ENCODE measurements around the gene ZNF737. TPM values are rescaled to one million over a fixed set of nuclear protein-coding genes. Genes with fewer than 3 reads are reported as not detected.
A peak's percentile ranks its signal among the peaks of the same experiment; 100 is the strongest.

The ZNF737 gene
- total and polyA plus RNA-seq, 2 donors (not counting 1 experiment from before 2014, with no cell fraction given) = 3.4 to 12.1 TPM

GRCh38 chr19:20611866-20612265 is 46.3 kb upstream of the ZNF737 start:
- Histone ChIP-seq H3K4me1 (ENCODE audit: control insufficient read depth, extremely low read depth, insufficient read depth, low read length) (no peaks in the 10 kb centered on the region), H3K27me3 (ENCODE audit: control insufficient read depth, insufficient read depth, low read length) (no peaks in the 10 kb centered on the region), H3K9me3 (ENCODE audit: control insufficient read depth, insufficient read depth, low read depth, low read length) (no peaks in the 10 kb centered on the region), H3K79me2 (ENCODE audit: control insufficient read depth, insufficient read depth, low read length) (no peaks in the 10 kb centered on the region), H3K27ac (ENCODE audit: insufficient read depth, low read length) (no peak overlapping the region), H2AFZ (ENCODE audit: low read length) (peak overlapping the region; percentile 35), H3K36me3 (ENCODE audit: control insufficient read depth, insufficient read depth, low read length) (no peaks in the 10 kb centered on the region), H3K9ac (ENCODE audit: insufficient read depth, low read length) (no peak overlapping the region), H3K4me2 (ENCODE audit: extremely low read depth, insufficient read depth, low read length) (peak overlapping the region; percentile 0), H4K20me1 (ENCODE audit: control insufficient read depth, extremely low read depth, insufficient read depth, low read length) (no peaks in the 10 kb centered on the region), H3K4me3 (replicated peaks in 1 of 4; ENCODE audit: control extremely low read depth in 1 of 4, insufficient read depth in 1 of 4, low read depth in 3 of 4, low read length in 4 of 4) (peak overlapping the region in 1 of 4 experiments; percentile 21)
- no peak for TF ChIP-seq CTCF (conservative IDR thresholded peaks at IDR 0.05 in 1 of 2, IDR thresholded peaks at IDR 0.05 in 1 of 2; ENCODE audit: low read depth in 1 of 2, low read length in 2 of 2)
- TF ChIP-seq EZH2 (IDR thresholded peaks at IDR 0.05; ENCODE audit: low read length, missing control alignments) = no peak
- no peak for DNase-seq (ENCODE audit: low read depth in 2 of 2)

- H3K79me2 ChIP-seq (ENCODE audit: control insufficient read depth, insufficient read depth, low read length) = no peaks in the 10 kb centered on the region
- no peak for TF ChIP-seq EZH2 (IDR thresholded peaks at IDR 0.05; ENCODE audit: low read length, missing control alignments)
- TF ChIP-seq CTCF (conservative IDR thresholded peaks at IDR 0.05 in 1 of 2, IDR thresholded peaks at IDR 0.05 in 1 of 2; ENCODE audit: low read depth in 1 of 2, low read length in 2 of 2) = no peak
- H3K27ac ChIP-seq (ENCODE audit: insufficient read depth, low read length) = no peak overlapping the region
- no peaks in the 10 kb centered on the region for H3K4me1 ChIP-seq (ENCODE audit: control insufficient read depth, extremely low read depth, insufficient read depth, low read length)
- H2AFZ ChIP-seq (ENCODE audit: low read length) = no peak overlapping the region
- H3K36me3 ChIP-seq (ENCODE audit: control insufficient read depth, insufficient read depth, low read length) = no peaks in the 10 kb centered on the region
- H4K20me1 ChIP-seq (ENCODE audit: control insufficient read depth, extremely low read depth, insufficient read depth, low read length) = no peaks in the 10 kb centered on the region
- no peak overlapping the region for H3K9ac ChIP-seq (ENCODE audit: insufficient read depth, low read length)
- DNase-seq (ENCODE audit: low read depth in 2 of 2) = no peak
- no peak overlapping the region for H3K4me3 ChIP-seq (replicated peaks in 1 of 4; ENCODE audit: control extremely low read depth in 1 of 4, insufficient read depth in 1 of 4, low read depth in 3 of 4, low read length in 4 of 4)
- no peaks in the 10 kb centered on the region for H3K27me3 ChIP-seq (ENCODE audit: control insufficient read depth, insufficient read depth, low read length)
- H3K4me2 ChIP-seq (ENCODE audit: extremely low read depth, insufficient read depth, low read length) = no peak overlapping the region
- H3K9me3 ChIP-seq (ENCODE audit: control insufficient read depth, insufficient read depth, low read depth, low read length) = no peaks in the 10 kb centered on the region
Measured at GRCh38 chr19:20607943-20608342, 42.4 kb upstream of the ZNF737 start.

GRCh38 chr19:20558571-20558970 is 7.0 kb downstream of the ZNF737 start:
- Histone ChIP-seq H3K9ac (ENCODE audit: insufficient read depth, low read length) (no peak overlapping the region), H3K4me3 (replicated peaks in 1 of 4; ENCODE audit: control extremely low read depth in 1 of 4, insufficient read depth in 1 of 4, low read depth in 3 of 4, low read length in 4 of 4) (no peak overlapping the region), H3K79me2 (ENCODE audit: control insufficient read depth, insufficient read depth, low read length) (no peaks in the 10 kb centered on the region), H2AFZ (ENCODE audit: low read length) (no peak overlapping the region), H3K9me3 (ENCODE audit: control insufficient read depth, insufficient read depth, low read depth, low read length) (no peaks in the 10 kb centered on the region), H3K36me3 (ENCODE audit: control insufficient read depth, insufficient read depth, low read length) (no peaks in the 10 kb centered on the region), H3K27me3 (ENCODE audit: control insufficient read depth, insufficient read depth, low read length) (no peaks in the 10 kb centered on the region), H4K20me1 (ENCODE audit: control insufficient read depth, extremely low read depth, insufficient read depth, low read length) (no peaks in the 10 kb centered on the region), H3K27ac (ENCODE audit: insufficient read depth, low read length) (no peak overlapping the region), H3K4me1 (ENCODE audit: control insufficient read depth, extremely low read depth, insufficient read depth, low read length) (no peaks in the 10 kb centered on the region), H3K4me2 (ENCODE audit: extremely low read depth, insufficient read depth, low read length) (no peak overlapping the region)
- TF ChIP-seq EZH2 (IDR thresholded peaks at IDR 0.05; ENCODE audit: low read length, missing control alignments) (no peak), CTCF (conservative IDR thresholded peaks at IDR 0.05 in 1 of 2, IDR thresholded peaks at IDR 0.05 in 1 of 2; ENCODE audit: low read depth in 1 of 2, low read length in 2 of 2) (no peak)
- DNase-seq (ENCODE audit: low read depth in 2 of 2) = no peak

All from fibroblast of lung (primary cell).